GM12891 (cell line): Measurements from ENCODE around the gene IDI1.

Experiments used
- PAX5 ChIP-seq: IDR thresholded peaks from 2 replicates; pipeline ENCODE4 v1.6.1; 2011; ENCODE audit warnings: low read length, moderate library complexity, mild to moderate bottlenecking; ENCODE audit not compliant: insufficient read depth, severe bottlenecking
- POLR2A ChIP-seq: IDR thresholded peaks from 2 replicates; pipeline ENCODE4 v1.6.1; 2011; ENCODE audit warnings: low read depth, low read length, control low read depth
- POLR2AphosphoS5 ChIP-seq: IDR thresholded peaks from 2 replicates; pipeline ENCODE4 v1.6.1; 2011; ENCODE audit warnings: low read depth, low read length, control low read depth
- POU2F2 ChIP-seq: IDR thresholded peaks from 2 replicates; pipeline ENCODE4 v1.6.1; 2011; ENCODE audit warnings: low read depth, mild to moderate bottlenecking, control low read depth, low read length, moderate library complexity
- SPI1 ChIP-seq: IDR thresholded peaks from 2 replicates; pipeline ENCODE4 v1.6.1; 2011; ENCODE audit warnings: low read depth, low read length, control low read depth
- TAF1 ChIP-seq: IDR thresholded peaks from 2 replicates; pipeline ENCODE4 v1.6.1; 2011; ENCODE audit warnings: low read depth, low read length, control low read depth

DNA sequence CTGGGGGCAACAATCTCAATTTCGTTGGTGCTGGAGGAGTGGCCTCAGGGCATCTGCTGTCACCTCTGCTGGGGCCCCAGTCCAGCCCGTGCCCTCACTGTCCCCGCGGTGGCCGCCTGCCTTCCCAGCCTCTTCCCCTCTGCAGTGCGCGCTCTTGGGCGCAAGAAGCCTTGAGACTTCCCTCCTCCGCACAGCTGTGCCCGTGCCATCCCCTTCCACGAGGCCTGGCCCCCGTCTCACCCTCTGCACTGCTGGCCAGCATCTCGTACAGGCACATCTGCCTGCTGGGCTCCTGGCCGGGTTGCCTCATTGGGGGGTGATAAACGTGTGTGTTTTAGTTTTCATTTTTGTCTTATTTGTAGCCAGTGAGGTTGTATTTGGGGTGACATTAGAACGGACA lies 37.2 kb downstream of the IDI1 start:
- no peak for TF ChIP-seq POLR2A
- TF ChIP-seq POLR2AphosphoS5, result no peak
- no peak for TF ChIP-seq TAF1
- TF ChIP-seq PAX5, result no peak
- no peak for TF ChIP-seq POU2F2
- TF ChIP-seq SPI1, result no peak
